Nephron (organoid): ENCODE results near the gene AGPS.
"Not testable (repeated sequence)": the region's sequence is repeated elsewhere in the genome, so short reads cannot be mapped to it uniquely, and the experiment has no call there.

Experiments
- H3K27ac Mint-ChIP-seq, 3 experiments: 2 replicates each; pipeline ENCODE4 v1.8.0; 2020; ENCODE audit warnings: mixed read lengths in 3 of 3, mild to moderate bottlenecking in 2 of 3, moderate library complexity in 1 of 3
- H3K27me3 Mint-ChIP-seq: 2 replicates; pipeline ENCODE4 v1.8.0; 2021; ENCODE audit warnings: low read depth, mild to moderate bottlenecking, moderate library complexity, mixed read lengths
- H3K36me3 Mint-ChIP-seq: 2 replicates; pipeline ENCODE4 v1.8.0; 2020; ENCODE audit warnings: low read depth, mixed read lengths
- H3K4me1 Mint-ChIP-seq: 2 replicates; pipeline ENCODE4 v1.8.0; 2020; ENCODE audit warnings: mixed read lengths
- H3K4me3 Mint-ChIP-seq, 3 experiments: 2 replicates each; pipeline ENCODE4 v1.8.0; 2020; ENCODE audit warnings: mild to moderate bottlenecking in 3 of 3, mixed read lengths in 3 of 3, moderate library complexity in 2 of 3
- H3K9me3 Mint-ChIP-seq: 2 replicates; pipeline ENCODE4 v1.8.0; 2020; ENCODE audit warnings: mixed read lengths
- CTCF ChIP-seq, 3 experiments: fragments of 200-600 bp; sonication (generic); IDR thresholded peaks; one replicate each; pipeline ENCODE4 v1.5.0; 2021; ENCODE audit warnings: antibody characterized with exemption in 3 of 3; ENCODE audit not compliant: unreplicated experiment in 3 of 3

The AGPS gene

DNA sequence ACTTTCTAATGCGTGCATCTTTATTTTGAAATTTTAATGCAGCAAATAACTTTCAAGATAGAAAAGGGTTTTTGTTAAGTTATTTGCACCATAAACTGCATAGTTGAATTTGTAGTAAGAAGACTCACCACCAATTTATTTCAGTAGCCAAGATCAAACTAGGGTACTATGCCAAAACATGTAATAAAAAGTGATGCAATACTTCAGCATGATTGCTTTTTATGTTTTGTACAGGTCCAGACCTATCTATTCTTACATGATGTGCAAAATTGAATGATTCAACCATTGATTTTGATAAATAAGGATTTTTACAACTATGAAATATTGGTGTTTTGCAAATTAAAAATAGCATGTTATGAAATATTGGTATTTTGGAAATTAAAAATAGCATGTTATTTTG, 26.7 kb downstream of the AGPS start:
- no peak for TF ChIP-seq CTCF (IDR thresholded peaks at IDR 0.05; ENCODE audit: unreplicated experiment in 3 of 3)
- H3K27ac Mint-ChIP-seq = no peak overlapping the region
- H3K9me3 Mint-ChIP-seq = peaks cover 2% of the 10 kb centered on the region
- no peak overlapping the region for H3K4me3 Mint-ChIP-seq
- peaks cover 14% of the 10 kb centered on the region for H3K36me3 Mint-ChIP-seq
- no peaks in the 10 kb centered on the region for H3K27me3 Mint-ChIP-seq
- H3K4me1 Mint-ChIP-seq = peaks cover 22% of the 10 kb centered on the region

DNA sequence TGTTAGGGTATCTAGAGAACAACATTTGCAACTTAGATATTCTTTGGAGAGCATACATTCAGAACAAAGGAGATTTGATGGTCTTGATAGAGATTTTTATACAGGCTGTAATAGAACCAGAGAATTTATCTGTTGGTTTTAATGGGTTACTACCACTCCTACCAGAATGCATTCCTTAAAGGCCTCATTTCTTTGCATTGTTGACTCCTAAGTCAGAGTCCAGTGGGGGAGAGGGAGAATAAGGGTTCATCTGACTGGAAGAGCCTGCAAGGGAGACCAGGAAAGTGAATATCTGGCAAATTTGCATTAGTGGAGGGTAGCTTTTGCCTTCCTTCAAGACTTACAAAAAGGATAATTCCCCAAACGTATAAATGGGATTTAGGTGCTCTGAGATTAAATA, 29.7 kb downstream of the AGPS start:
- peaks cover 42% of the 10 kb centered on the region for H3K36me3 Mint-ChIP-seq
- H3K4me1 Mint-ChIP-seq = peaks cover 11% of the 10 kb centered on the region
- no peaks in the 10 kb centered on the region for H3K27me3 Mint-ChIP-seq
- TF ChIP-seq CTCF (IDR thresholded peaks at IDR 0.05; ENCODE audit: unreplicated experiment in 3 of 3) = no peak
- no peak overlapping the region for H3K27ac Mint-ChIP-seq
- H3K9me3 Mint-ChIP-seq = peaks cover 26% of the 10 kb centered on the region
- no peak overlapping the region for H3K4me3 Mint-ChIP-seq

- H3K9me3 Mint-ChIP-seq = peaks cover 45% of the 10 kb centered on the region
- not testable (repeated sequence) for H3K27me3 Mint-ChIP-seq
These were observed 31.5 kb downstream of the AGPS start for GRCh38 chr2:177424120-177424519.

GRCh38 chr2:177424620-177425019, 32.0 kb downstream of the AGPS start:
- H3K4me1 Mint-ChIP-seq, H3K27ac Mint-ChIP-seq, H3K27me3 Mint-ChIP-seq, H3K4me3 Mint-ChIP-seq: not testable (repeated sequence)
- H3K9me3 Mint-ChIP-seq = peaks cover 48% of the 10 kb centered on the region
- H3K36me3 Mint-ChIP-seq = peaks cover 65% of the 10 kb centered on the region

More at GRCh38 chr2:177424120-177424519, 31.5 kb downstream of the AGPS start:
- peaks cover 61% of the 10 kb centered on the region for H3K36me3 Mint-ChIP-seq
- H3K4me1 Mint-ChIP-seq, H3K4me3 Mint-ChIP-seq, H3K27ac Mint-ChIP-seq: not testable (repeated sequence)

GRCh38 chr2:177427316-177427715, 34.7 kb downstream of the AGPS start:
- H3K36me3 Mint-ChIP-seq = peaks cover 82% of the 10 kb centered on the region
- H3K9me3 Mint-ChIP-seq = peaks cover 65% of the 10 kb centered on the region
- no peak overlapping the region for H3K4me3 Mint-ChIP-seq
- no peak for TF ChIP-seq CTCF (IDR thresholded peaks at IDR 0.05; ENCODE audit: unreplicated experiment in 3 of 3)
- H3K27me3 Mint-ChIP-seq = no peaks in the 10 kb centered on the region
- no peak overlapping the region for H3K27ac Mint-ChIP-seq
- no peaks in the 10 kb centered on the region for H3K4me1 Mint-ChIP-seq

- Mint-ChIP-seq H3K36me3 (peaks cover 87% of the 10 kb centered on the region), H3K9me3 (peaks cover 70% of the 10 kb centered on the region)
- H3K27ac Mint-ChIP-seq, H3K4me1 Mint-ChIP-seq, H3K27me3 Mint-ChIP-seq, H3K4me3 Mint-ChIP-seq: not testable (repeated sequence)
These were observed 35.4 kb downstream of the AGPS start for GRCh38 chr2:177427936-177428335.

GRCh38 chr2:177429688-177430325, 37.2 kb downstream of the AGPS start:
- peaks cover 92% of the 10 kb centered on the region for H3K36me3 Mint-ChIP-seq
- peaks cover 76% of the 10 kb centered on the region for H3K9me3 Mint-ChIP-seq
- no peaks in the 10 kb centered on the region for H3K27me3 Mint-ChIP-seq
- H3K4me3 Mint-ChIP-seq = no peak overlapping the region
- peak overlapping the region in 1 of 3 experiments; percentile 60 for H3K27ac Mint-ChIP-seq
- no peaks in the 10 kb centered on the region for H3K4me1 Mint-ChIP-seq
- TF ChIP-seq CTCF (IDR thresholded peaks at IDR 0.05; ENCODE audit: unreplicated experiment in 3 of 3) = no peak
